ENCODE measurements around the gene TRAK2.

Gene TRAK2

DNA sequence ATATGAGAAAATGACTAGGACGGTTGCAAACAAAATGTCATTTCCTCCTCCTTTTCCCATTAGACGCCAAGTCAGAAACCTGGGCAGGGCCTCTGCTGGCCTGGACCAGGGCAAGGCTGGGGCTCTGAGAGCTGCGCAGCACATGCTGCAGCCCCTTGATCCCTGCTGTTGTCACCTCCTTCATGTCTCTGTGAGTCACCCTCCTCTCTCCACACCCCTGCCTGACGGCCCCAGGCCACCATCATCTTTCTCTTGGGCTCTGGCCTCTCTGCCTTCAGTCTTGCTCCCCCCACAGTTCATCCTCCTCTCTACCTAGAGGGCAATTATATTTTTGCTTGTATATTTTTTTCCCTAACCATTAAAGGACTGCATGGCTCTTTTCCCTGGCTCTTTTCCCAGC is 104.1 kb downstream of the TRAK2 start:
- H3K4me1 ChIP-seq (ENCODE audit: control insufficient read depth in 1 of 2, insufficient read depth in 2 of 2, low read length in 2 of 2): no peaks in the 10 kb centered on the region

DNA sequence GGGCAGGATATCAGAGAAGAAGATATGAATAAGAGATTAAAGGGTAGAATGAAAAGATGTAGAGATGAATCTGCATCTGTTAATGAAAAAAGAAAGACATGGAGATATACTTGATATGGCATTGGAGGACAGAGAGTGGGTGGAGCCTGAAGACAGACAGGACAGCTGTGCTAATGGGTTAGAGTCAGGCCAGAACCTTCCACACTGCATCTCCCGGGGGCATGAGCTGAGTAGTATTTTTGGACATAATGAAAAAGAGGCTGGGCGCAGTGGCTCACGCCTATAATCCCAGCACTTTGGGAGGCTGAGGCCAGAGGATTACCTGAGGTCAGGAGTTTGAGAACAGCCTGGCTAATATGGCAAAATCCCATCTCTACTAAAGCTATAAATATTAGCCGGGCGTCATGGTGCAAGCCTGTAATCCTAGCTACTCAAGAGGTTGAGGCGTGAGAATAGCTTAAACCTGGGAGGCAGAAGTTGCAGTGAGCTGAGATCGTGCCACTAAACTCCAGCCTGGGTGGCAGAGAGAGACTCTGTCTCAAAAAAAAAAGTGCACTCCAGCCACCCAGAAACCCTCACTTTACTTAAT is 105.5 kb downstream of the TRAK2 start:
- Histone ChIP-seq H3K27ac (ENCODE audit: low read depth, low read length) (no peak overlapping the region), H3K36me3 (ENCODE audit: control insufficient read depth in 1 of 2, insufficient read depth in 2 of 2, low read length in 2 of 2) (peaks cover 0 to 3% of the 10 kb centered on the region in 2 donors), H3K4me1 (ENCODE audit: control insufficient read depth in 1 of 2, insufficient read depth in 2 of 2, low read length in 2 of 2) (no peaks in the 10 kb centered on the region), H3K4me3 (ENCODE audit: low read depth in 1 of 2, low read length in 2 of 2) (no peak overlapping the region), H3K27me3 (ENCODE audit: control insufficient read depth in 1 of 2, insufficient read depth in 2 of 2, low read length in 2 of 2) (no peaks in the 10 kb centered on the region), H3K9ac (ENCODE audit: low read depth in 1 of 2, low read length in 2 of 2) (no peak overlapping the region), H3K9me3 (ENCODE audit: control insufficient read depth in 1 of 2, low read length in 2 of 2) (no peaks in the 10 kb centered on the region)

More for the DNA sequence above, 104.1 kb downstream of the TRAK2 start:
- Histone ChIP-seq H3K27me3 (ENCODE audit: control insufficient read depth in 1 of 2, insufficient read depth in 2 of 2, low read length in 2 of 2) (no peaks in the 10 kb centered on the region), H3K27ac (ENCODE audit: low read depth, low read length) (no peak overlapping the region), H3K36me3 (ENCODE audit: control insufficient read depth in 1 of 2, insufficient read depth in 2 of 2, low read length in 2 of 2) (peaks cover 0 to 3% of the 10 kb centered on the region in 2 donors), H3K9ac (ENCODE audit: low read depth in 1 of 2, low read length in 2 of 2) (no peak overlapping the region), H3K4me3 (ENCODE audit: low read depth in 1 of 2, low read length in 2 of 2) (no peak overlapping the region), H3K9me3 (ENCODE audit: control insufficient read depth in 1 of 2, low read length in 2 of 2) (no peaks in the 10 kb centered on the region)

DNA sequence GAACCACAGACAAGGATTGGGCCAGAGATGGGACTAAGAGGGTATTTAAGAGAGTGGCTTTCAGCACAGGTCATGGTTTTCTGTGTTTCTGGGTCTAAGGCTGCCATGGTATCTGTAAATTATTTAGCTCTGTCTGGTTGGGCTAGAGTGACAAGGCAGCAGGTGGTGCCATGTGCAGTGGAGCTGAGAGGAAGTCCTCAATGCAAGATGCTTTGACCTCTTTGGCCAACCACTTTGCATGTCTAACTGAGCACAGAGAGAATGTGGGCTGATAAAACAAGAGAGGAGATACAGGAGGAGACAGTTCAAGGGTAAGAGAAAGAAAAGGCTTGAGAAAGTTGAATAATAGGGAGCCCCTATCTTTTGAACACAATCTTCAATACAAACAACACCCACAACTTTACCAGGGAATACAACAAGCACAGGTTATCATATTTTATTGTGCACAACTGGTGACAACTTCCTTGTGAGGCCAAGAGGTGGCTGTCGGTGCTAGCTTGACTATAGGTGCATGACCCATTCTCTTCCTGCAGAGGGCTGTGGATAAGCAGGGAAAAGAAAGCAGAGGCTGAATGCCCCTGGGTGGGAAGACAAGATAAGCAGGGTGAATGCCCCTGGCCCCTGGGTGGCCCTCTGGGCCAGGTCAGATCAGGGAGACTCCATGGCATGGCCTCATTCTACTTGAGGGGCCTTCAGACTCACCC is 106.4 kb downstream of the TRAK2 start:
- no peak overlapping the region for H3K27ac ChIP-seq (ENCODE audit: low read depth, low read length)
- H3K9me3 ChIP-seq (ENCODE audit: control insufficient read depth in 1 of 2, low read length in 2 of 2): peaks cover 0 to under 1% of the 10 kb centered on the region in 2 donors
- peaks cover 0 to 3% of the 10 kb centered on the region in 2 donors for H3K36me3 ChIP-seq (ENCODE audit: control insufficient read depth in 1 of 2, insufficient read depth in 2 of 2, low read length in 2 of 2)
- no peak overlapping the region for H3K9ac ChIP-seq (ENCODE audit: low read depth in 1 of 2, low read length in 2 of 2)
- H3K4me3 ChIP-seq (ENCODE audit: low read depth in 1 of 2, low read length in 2 of 2): no peak overlapping the region
- no peaks in the 10 kb centered on the region for H3K27me3 ChIP-seq (ENCODE audit: control insufficient read depth in 1 of 2, insufficient read depth in 2 of 2, low read length in 2 of 2)
- no peaks in the 10 kb centered on the region for H3K4me1 ChIP-seq (ENCODE audit: control insufficient read depth in 1 of 2, insufficient read depth in 2 of 2, low read length in 2 of 2)

DNA sequence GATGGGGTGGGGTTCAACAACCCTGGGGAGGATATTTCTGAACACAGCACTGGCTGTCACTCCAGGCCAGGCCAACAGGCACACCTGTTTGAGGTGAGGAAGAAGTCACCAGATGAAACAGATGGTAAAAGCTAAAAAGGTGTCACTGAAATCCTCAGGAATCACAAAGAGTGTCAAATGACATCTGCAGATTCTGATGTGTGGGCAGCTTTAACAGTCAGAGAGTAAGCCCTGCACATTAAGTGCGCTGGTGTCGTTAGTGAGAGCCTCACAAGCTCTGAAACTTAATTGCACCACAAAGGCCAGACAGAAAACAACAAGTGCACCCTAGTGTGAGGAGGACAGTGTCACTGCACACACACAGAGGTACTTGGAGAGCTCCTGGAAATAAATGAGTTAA is 107.7 kb downstream of the TRAK2 start:
- H3K4me3 ChIP-seq (ENCODE audit: low read depth in 1 of 2, low read length in 2 of 2): no peak overlapping the region
- no peak overlapping the region for H3K27ac ChIP-seq (ENCODE audit: low read depth, low read length)
- H3K9ac ChIP-seq (ENCODE audit: low read depth in 1 of 2, low read length in 2 of 2): no peak overlapping the region
- H3K27me3 ChIP-seq (ENCODE audit: control insufficient read depth in 1 of 2, insufficient read depth in 2 of 2, low read length in 2 of 2): no peaks in the 10 kb centered on the region
- peaks cover 0 to 3% of the 10 kb centered on the region in 2 donors for H3K36me3 ChIP-seq (ENCODE audit: control insufficient read depth in 1 of 2, insufficient read depth in 2 of 2, low read length in 2 of 2)
- no peaks in the 10 kb centered on the region for H3K4me1 ChIP-seq (ENCODE audit: control insufficient read depth in 1 of 2, insufficient read depth in 2 of 2, low read length in 2 of 2)
- peaks cover 0 to 6% of the 10 kb centered on the region in 2 donors for H3K9me3 ChIP-seq (ENCODE audit: control insufficient read depth in 1 of 2, low read length in 2 of 2)

DNA sequence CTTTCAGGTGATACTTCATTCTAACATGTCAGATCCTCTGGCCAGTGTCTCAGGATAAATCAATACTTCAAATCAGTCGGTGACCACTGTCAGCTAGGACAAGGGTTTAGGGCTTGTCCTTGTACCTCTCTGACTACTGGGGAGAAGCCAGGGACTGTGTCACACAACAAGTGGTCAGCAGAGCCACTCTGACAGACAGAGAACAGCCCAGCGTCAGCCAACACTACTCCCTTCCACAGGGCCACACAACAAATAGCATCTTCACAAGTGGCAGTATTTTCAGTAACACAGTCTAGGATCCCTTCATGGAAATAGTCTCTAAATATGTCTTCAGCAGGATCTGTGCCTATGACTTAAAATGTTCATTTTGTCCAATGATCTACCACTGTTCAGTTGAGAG is 108.3 kb downstream of the TRAK2 start:
- Histone ChIP-seq H3K9me3 (ENCODE audit: control insufficient read depth in 1 of 2, low read length in 2 of 2) (peaks cover 0 to 6% of the 10 kb centered on the region in 2 donors), H3K4me3 (ENCODE audit: low read depth in 1 of 2, low read length in 2 of 2) (no peak overlapping the region), H3K9ac (ENCODE audit: low read depth in 1 of 2, low read length in 2 of 2) (no peak overlapping the region), H3K36me3 (ENCODE audit: control insufficient read depth in 1 of 2, insufficient read depth in 2 of 2, low read length in 2 of 2) (peaks cover 0 to 3% of the 10 kb centered on the region in 2 donors), H3K27ac (ENCODE audit: low read depth, low read length) (no peak overlapping the region), H3K27me3 (ENCODE audit: control insufficient read depth in 1 of 2, insufficient read depth in 2 of 2, low read length in 2 of 2) (no peaks in the 10 kb centered on the region), H3K4me1 (ENCODE audit: control insufficient read depth in 1 of 2, insufficient read depth in 2 of 2, low read length in 2 of 2) (no peaks in the 10 kb centered on the region)

DNA sequence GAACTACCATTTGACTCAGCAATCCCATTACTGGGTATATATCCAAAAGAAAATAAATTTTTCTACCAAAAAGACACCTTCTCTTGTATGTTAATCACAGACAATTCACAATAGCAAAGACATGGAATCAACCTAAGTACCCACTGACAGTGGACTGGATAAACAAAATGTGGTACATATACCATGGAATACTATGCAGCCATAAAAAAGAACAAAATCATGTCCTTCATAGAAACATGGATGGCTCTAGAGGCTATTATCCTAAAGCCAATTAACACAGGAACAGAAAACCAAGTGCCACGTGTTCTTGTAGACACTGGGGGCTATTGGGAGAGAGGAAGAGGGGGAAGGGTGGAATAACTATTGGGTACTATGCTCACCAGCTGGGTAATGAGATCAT is 121.8 kb downstream of the TRAK2 start:
- Histone ChIP-seq H3K36me3 (ENCODE audit: control insufficient read depth in 1 of 2, insufficient read depth in 2 of 2, low read length in 2 of 2) (no peaks in the 10 kb centered on the region), H3K9ac (ENCODE audit: low read depth in 1 of 2, low read length in 2 of 2) (no peak overlapping the region), H3K4me3 (ENCODE audit: low read depth in 1 of 2, low read length in 2 of 2) (no peak overlapping the region), H3K4me1 (ENCODE audit: control insufficient read depth in 1 of 2, insufficient read depth in 2 of 2, low read length in 2 of 2) (no peaks in the 10 kb centered on the region), H3K27ac (ENCODE audit: low read depth, low read length) (no peak overlapping the region), H3K9me3 (ENCODE audit: control insufficient read depth in 1 of 2, low read length in 2 of 2) (no peaks in the 10 kb centered on the region), H3K27me3 (ENCODE audit: control insufficient read depth in 1 of 2, insufficient read depth in 2 of 2, low read length in 2 of 2) (no peaks in the 10 kb centered on the region)

DNA sequence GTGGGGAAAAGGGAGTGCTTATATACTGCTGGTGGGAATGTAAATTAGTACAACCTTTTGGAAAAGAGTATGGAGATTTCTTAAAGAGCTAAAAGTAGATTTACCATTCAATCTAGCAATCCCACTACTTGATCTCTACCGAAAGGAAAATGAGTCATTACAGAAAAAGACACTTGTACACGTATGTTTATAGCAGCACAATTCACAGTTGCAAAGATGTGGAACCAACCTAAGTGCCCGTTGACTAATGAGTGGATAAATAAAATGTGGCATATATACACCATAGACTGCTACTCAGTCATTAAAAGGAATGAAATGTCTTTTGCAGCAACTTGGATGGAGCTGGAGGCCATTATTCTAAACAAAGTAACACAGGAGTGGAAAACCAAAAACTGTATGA is 123.6 kb downstream of the TRAK2 start:
- no peak overlapping the region for H3K9ac ChIP-seq (ENCODE audit: low read depth in 1 of 2, low read length in 2 of 2)
- peaks cover 2 to 5% of the 10 kb centered on the region in 2 donors for H3K9me3 ChIP-seq (ENCODE audit: control insufficient read depth in 1 of 2, low read length in 2 of 2)
- no peaks in the 10 kb centered on the region for H3K36me3 ChIP-seq (ENCODE audit: control insufficient read depth in 1 of 2, insufficient read depth in 2 of 2, low read length in 2 of 2)
- H3K4me3 ChIP-seq (ENCODE audit: low read depth in 1 of 2, low read length in 2 of 2): no peak overlapping the region
- no peaks in the 10 kb centered on the region for H3K4me1 ChIP-seq (ENCODE audit: control insufficient read depth in 1 of 2, insufficient read depth in 2 of 2, low read length in 2 of 2)
- no peaks in the 10 kb centered on the region for H3K27me3 ChIP-seq (ENCODE audit: control insufficient read depth in 1 of 2, insufficient read depth in 2 of 2, low read length in 2 of 2)
- H3K27ac ChIP-seq (ENCODE audit: low read depth, low read length): no peak overlapping the region
